GM18526 (cell line): ENCODE results near the gene TMEM107.

Source experiments
- POLR2A ChIP-seq: IDR thresholded peaks from 3 replicates; pipeline ENCODE4 v1.6.1; 2011; ENCODE audit not compliant: insufficient read length; ENCODE audit errors: extremely low read depth

Gene TMEM107

GRCh38 chr17:8140065-8141029, 35.8 kb downstream of the TMEM107 start:
- TF ChIP-seq POLR2A = no peak

- TF ChIP-seq POLR2A = no peak
Observed at GRCh38 chr17:8138672-8139371, 37.4 kb downstream of the TMEM107 start.

- no peak for TF ChIP-seq POLR2A
Observed at GRCh38 chr17:8138374-8138671, 37.9 kb downstream of the TMEM107 start.

GRCh38 chr17:8137645-8138373, 38.4 kb downstream of the TMEM107 start:
- TF ChIP-seq POLR2A = no peak

- no peak for TF ChIP-seq POLR2A
Observed at GRCh38 chr17:8133941-8134340, 42.2 kb downstream of the TMEM107 start.

GRCh38 chr17:8133399-8133798, 42.8 kb downstream of the TMEM107 start:
- no peak for TF ChIP-seq POLR2A

GRCh38 chr17:8131844-8132441, 44.2 kb downstream of the TMEM107 start:
- no peak for TF ChIP-seq POLR2A

- TF ChIP-seq POLR2A = no peak
Observed at GRCh38 chr17:8128125-8128784, 47.9 kb downstream of the TMEM107 start.

- no peak for TF ChIP-seq POLR2A
Observed at GRCh38 chr17:8126491-8127066, 49.6 kb downstream of the TMEM107 start.

- TF ChIP-seq POLR2A = no peak
Observed at GRCh38 chr17:8125947-8126490, 50.2 kb downstream of the TMEM107 start.

- no peak for TF ChIP-seq POLR2A
Observed at GRCh38 chr17:8125154-8125946, 50.8 kb downstream of the TMEM107 start.

- no peak for TF ChIP-seq POLR2A
Observed at GRCh38 chr17:8124350-8125153, 51.6 kb downstream of the TMEM107 start.
